Astrocyte (in vitro differentiated cells and primary cell): ENCODE results near the gene PFDN2.

Experiments
- EZH2 ChIP-seq: IDR thresholded peaks from 2 replicates; pipeline ENCODE4 v1.6.1; 2012; ENCODE audit warnings: mild to moderate bottlenecking, low read length, inconsistent platforms; ENCODE audit not compliant: insufficient read depth
- TF ChIP-seq, protein P1 (sequence below): IDR thresholded peaks from 2 replicates; pipeline ENCODE4 v1.5.1; 2011; ENCODE audit warnings: low read depth, mild to moderate bottlenecking, inconsistent platforms, low read length, moderate library complexity; ENCODE audit not compliant: insufficient read depth

DNA sequence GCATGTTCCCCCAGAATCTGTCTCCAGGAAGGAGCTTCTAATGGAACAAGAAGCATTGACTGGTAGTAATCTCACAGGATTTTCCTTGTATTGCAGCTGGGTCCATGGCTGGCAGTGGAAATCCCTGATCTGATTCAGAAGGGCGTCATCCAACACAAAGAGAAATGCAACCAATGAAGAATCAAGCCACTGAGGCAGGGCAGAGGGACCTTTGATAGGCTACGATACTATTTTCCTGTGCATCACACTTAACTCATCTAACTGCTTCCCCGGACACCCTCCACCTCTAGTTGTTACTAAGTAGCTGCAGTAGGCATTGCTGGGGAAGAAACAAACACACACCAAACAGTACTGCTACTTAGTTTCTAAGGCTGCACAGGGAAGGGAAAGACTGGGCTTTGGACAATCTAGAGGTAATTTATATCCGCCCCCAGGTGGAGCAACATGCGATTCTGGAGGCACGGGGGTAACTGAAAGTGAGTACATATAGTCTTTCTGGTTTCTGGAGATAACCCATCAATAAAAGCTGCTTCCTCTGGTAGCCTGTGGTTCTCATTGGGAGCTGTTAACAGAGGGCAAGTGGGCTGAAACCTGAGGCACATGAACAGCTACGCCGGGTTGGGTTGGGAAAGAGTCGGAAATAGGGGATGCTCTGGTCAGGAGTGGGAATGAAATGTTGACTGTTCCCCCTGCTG, 40.6 kb upstream of the PFDN2 start:
- TF ChIP-seq, protein P1, sequence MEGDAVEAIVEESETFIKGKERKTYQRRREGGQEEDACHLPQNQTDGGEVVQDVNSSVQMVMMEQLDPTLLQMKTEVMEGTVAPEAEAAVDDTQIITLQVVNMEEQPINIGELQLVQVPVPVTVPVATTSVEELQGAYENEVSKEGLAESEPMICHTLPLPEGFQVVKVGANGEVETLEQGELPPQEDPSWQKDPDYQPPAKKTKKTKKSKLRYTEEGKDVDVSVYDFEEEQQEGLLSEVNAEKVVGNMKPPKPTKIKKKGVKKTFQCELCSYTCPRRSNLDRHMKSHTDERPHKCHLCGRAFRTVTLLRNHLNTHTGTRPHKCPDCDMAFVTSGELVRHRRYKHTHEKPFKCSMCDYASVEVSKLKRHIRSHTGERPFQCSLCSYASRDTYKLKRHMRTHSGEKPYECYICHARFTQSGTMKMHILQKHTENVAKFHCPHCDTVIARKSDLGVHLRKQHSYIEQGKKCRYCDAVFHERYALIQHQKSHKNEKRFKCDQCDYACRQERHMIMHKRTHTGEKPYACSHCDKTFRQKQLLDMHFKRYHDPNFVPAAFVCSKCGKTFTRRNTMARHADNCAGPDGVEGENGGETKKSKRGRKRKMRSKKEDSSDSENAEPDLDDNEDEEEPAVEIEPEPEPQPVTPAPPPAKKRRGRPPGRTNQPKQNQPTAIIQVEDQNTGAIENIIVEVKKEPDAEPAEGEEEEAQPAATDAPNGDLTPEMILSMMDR: no peak
- TF ChIP-seq EZH2: no peak
